HG02610 (cell line): Measurements from ENCODE around the gene PTPN3.

ENCODE experiments used
- ATAC-seq: cut with Tn5 transposase; IDR thresholded peaks from one replicate; pipeline ENCODE4 v1.9.1; 2021; ENCODE audit warnings: mild to moderate bottlenecking, moderate library complexity; ENCODE audit not compliant: unreplicated experiment

The PTPN3 gene

DNA sequence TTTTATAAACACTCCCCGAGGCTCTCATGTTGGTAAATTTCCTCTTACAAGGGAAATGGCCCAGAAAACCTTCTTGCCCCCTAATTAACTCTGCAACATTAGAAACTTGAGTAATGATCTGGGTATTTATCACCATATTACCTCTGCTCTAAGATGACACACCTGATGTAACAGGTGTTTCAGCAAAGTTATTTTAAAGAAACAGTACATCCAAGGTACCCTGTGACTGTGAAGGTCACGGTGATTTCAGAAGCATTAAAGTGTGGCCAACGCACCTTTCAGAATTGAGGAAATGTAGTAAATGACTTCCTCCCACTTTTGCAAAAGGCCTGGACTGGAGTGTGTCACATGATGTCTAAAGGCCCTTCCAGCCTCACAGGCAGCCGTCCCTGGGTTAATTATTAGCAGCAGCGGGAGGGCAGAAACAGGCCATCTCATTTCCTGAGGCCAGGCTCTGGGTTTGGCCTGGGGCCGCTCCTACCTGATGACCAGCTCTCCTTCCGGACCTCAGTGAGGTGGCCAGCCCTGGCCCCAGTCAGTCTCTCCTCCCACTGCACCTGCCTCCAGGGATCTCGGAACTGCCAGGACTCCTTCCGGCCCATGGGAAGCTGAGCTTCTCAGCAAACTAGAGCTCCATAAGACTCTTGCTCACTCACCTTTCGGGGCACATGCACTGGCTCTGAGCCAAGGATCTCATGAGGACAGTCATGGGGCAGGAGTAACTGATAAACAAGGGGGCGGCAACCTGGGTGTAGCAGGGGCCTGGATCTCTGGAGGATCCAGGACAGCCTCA lies 20.7 kb downstream of the PTPN3 start:
- ATAC-seq, result peak; percentile 53

- ATAC-seq, result no peak
These were observed 21.4 kb downstream of the PTPN3 start for GRCh38 chr9:109476642-109477257.

DNA sequence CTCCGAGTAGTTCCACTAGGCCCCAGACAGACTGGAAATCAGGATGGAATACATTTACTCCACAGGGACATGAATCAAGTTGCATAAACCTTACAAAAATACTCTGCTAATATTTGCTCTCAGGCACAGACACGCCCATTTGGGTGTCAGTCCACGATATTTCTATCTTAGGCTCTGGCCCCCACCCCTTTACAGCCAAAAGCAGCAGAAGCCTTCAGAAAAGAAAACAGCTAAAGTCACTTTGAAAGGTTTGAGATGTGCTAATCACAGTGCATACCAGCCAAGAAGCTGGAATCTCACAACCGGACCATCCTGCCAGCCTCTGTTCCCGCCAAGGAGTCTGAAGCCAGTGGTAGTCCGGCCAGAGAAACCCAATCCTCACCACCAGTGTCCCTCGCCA lies 22.6 kb downstream of the PTPN3 start:
- ATAC-seq, result no peak

DNA sequence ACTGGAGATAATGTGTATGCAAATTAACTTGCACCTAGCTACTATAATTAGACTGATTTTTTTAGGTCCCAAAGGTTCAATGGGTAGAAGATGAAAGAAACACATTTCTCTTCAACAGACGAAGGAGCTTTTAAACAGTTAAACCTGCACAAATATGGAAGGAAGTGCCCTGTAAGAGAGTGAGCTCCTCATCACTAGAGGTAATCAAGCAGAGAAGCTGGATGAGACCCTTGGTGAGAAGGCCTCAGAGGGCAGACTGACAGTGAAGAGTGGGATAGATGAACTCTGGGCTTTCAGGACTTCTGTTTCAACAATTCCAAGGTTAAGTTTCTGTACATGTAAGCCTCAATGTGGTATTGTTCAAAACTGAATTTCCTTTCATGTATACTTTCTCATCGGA lies 23.2 kb downstream of the PTPN3 start:
- no peak for ATAC-seq

DNA sequence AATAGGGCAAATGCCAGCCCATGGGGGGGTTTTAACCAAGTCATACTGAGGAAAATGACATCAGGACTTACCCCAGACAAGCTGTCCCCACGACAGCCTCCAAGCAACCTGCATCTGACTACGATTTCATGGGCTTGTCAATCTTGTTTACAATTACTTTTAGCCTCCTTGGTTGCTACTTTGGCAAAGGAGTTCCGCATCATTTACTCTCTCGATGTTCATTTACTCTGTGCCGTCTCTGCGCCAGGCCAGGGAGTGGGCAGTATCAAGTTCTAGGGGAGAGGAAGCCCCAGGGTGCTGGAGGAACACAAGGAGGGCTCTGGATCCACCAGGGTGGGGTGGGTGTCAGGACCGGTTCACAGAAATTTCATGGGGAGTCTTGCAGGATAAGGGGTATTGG lies 23.9 kb downstream of the PTPN3 start:
- no peak for ATAC-seq

GRCh38 chr9:109473329-109473728 lies 24.8 kb downstream of the PTPN3 start:
- no peak for ATAC-seq

- ATAC-seq, result no peak
These were observed 26.4 kb downstream of the PTPN3 start for GRCh38 chr9:109471475-109472393.

DNA sequence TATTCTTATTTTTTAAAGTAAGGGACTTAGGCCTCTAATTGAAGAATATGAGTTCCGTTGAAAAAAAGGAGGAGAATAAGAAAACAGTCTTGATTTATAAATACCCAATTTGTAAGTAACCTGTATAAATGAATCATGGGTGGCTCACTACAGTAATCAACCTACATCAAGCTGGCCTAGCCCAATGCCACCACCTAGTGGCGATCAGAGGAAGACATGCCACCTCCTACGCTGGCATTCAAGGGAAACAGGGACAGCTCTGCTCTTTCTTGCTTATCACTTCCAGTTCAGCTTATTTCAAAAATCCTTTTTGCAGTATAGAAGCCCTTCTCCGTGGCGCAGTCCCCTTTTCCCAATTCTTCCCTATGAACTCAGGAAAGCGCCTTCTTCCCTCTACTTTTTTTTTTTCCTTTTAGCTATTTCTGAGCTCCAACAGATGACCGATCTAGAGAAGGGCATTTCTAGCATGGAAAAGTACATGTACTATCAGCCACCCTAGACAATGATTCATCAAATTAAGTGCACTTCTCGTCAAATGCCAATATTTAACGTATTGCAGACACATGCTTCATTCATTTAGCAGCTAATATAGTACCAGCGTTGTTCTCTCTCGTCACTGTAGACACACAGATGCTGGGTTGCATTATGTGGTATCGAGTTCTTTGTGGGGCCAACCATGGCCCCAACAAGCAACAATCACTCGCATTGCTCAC lies 28.3 kb downstream of the PTPN3 start:
- ATAC-seq, result peak; percentile 95

DNA sequence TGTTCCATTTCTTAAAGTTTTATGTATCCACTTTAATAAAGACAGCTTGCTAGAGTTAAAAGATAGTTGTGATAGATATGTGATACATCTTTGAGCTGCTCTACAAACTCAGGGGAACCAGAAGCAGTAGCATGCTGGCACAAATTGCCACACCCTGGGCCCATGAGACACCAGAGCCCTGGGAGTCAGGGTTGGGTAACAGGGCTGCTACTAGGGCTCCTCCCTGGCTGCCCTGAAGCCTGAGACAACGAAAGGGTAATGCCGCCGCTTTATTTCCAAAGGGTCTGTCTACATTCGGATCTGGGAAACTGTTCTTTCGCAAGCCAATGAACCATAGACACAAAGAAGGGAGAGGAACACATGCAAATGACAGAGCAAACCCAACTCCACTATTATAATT lies 29.2 kb downstream of the PTPN3 start:
- ATAC-seq, result no peak

DNA sequence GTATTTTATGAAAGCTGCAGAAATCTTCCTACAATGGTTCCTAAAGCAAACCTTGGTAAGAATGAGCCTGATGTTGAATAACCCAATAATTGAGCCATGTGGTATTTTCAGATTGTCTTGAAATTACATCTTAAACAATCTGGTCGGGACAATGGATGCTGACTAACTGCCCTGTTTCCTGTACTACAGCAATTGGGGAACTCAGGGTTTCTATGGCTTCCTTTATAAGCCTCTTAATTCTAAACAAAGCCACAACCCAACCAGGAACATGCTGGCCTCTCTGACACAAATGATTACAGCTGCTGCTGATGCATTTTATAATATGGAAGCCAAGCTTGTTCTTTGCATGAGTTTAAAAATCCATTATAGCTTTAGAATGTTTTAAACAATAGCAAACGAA lies 30.2 kb downstream of the PTPN3 start:
- ATAC-seq, result no peak

DNA sequence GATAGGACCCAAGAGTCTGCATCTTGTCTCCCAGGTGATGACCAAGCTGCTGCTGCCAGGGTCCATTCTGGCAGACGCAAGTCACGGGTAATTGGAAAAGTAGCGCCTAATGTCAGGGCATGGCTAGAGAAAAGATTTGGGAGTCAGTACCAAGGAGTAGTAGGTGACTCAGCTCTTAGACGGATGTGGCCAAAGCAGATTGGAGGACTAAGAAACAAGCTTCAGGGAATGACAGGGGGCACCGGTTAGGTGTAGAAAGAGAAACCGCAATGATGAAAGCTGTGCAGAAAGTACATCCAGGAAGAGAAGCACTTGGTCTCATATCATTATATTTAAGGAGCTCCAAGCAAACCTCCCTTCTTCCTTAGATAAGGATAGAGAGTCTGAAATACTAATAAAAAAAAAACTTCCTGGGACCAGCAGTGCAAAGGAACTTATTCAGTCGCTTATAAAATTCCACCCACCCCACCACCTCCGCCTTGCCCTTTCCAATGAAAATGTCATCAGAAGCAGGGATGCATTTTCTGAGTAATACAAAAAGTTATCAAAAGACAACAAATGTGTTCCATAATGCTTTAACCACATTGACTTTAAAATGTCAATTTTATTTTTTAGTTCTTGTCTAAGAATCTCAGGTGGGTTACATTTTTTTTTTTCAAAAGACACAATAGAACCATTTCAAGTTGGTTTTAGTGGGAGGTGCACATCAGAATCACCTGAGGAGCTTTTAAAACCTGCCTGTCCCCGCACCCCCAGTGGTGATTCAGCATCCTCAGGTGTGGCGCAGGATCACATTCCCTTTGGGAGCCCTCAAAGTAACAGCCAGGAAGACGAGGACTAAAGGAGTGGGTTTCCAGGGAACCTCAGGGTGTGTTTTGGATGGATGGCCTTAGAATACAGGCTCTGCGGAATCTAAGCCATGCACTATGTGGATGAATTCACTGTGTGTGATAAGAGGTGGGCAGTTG lies 31.2 kb downstream of the PTPN3 start:
- no peak for ATAC-seq

GRCh38 chr9:109463924-109464625 lies 34.0 kb downstream of the PTPN3 start:
- peak; percentile 74 for ATAC-seq

GRCh38 chr9:109460576-109460975 lies 37.5 kb downstream of the PTPN3 start:
- ATAC-seq, result no peak

GRCh38 chr9:109459423-109459822 lies 38.7 kb downstream of the PTPN3 start:
- no peak for ATAC-seq

GRCh38 chr9:109458453-109459211 lies 39.5 kb downstream of the PTPN3 start:
- no peak for ATAC-seq

- ATAC-seq, result no peak
These were observed 41.3 kb downstream of the PTPN3 start for GRCh38 chr9:109456811-109457210.

DNA sequence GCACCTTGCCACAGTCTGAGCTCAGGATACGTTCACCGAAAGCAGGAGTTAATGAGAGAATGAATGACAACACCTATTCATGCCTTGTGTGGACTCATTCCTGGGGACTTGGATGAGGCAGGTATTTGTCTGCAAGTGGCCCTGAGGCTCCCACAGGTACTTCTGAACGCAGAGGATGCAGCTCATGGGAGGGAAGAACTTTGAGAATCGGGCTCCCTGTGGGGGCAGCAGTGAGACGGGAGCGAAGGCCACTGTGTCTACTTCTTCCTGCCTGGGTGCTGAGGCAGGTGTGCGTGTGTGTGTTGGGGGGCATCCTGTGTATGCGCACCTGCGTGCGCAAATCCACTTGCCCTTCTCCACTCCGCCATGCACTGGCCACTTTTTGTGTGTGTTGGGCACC lies 42.2 kb downstream of the PTPN3 start:
- no peak for ATAC-seq

DNA sequence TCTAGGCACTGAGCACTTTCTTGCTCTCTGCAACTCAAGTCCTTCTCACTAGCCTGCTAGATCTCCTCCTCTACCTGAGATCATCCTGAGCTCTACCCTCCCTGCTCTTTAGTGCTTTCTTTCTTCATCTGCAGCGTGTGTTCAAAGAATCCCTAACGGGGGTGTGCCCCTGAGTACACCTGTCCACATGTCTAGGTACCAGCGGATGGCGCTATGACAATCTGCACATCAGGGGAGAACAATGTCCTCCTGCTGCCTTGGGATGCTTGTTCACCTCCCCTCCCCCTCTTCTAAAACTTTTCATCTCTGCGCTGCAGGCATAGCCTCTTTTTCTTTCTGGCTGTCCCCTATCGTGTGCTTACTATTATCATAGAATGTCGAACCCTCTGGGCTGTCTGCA lies 42.7 kb downstream of the PTPN3 start:
- ATAC-seq, result no peak
